Activated CD8-positive, alpha-beta memory T cell treated with anti-CD3 and anti-CD28 coated beads, Interleukin-2, amount 50 U/mL, for 24 hours (primary cell): Measurements from ENCODE around the gene ENPEP.
"Not testable (repeated sequence)": the region's sequence is repeated elsewhere in the genome, so short reads cannot be mapped to it uniquely, and the experiment has no call there.

Source experiments
- DNase-seq: peaks from one replicate; pipeline ENCODE4 v3.0.0-alpha.2; 2020; ENCODE audit errors: extremely low read depth

ENPEP gene

GRCh38 chr4:110475881-110476818 lies at the start of gene ENPEP:
TSS of gene ENPEP (plus strand) at chr4:110476155. CDS start at chr4:110476415, 260 bp downstream.
- DNase-seq: no peak

GRCh38 chr4:110431805-110432204 lies 44.1 kb upstream of the ENPEP start:
- not testable (repeated sequence) for DNase-seq

- not testable (repeated sequence) for DNase-seq
Measured at GRCh38 chr4:110437292-110437691, 38.7 kb upstream of the ENPEP start.

- not testable (repeated sequence) for DNase-seq
Measured at GRCh38 chr4:110439209-110439608, 36.7 kb upstream of the ENPEP start.

- no peak for DNase-seq
Measured at GRCh38 chr4:110442309-110442708, 33.6 kb upstream of the ENPEP start.

- no peak for DNase-seq
Measured at GRCh38 chr4:110442788-110443187, 33.2 kb upstream of the ENPEP start.

- DNase-seq: no peak
Measured at GRCh38 chr4:110449947-110450346, 26.0 kb upstream of the ENPEP start.

GRCh38 chr4:110452546-110452945 lies 23.4 kb upstream of the ENPEP start:
- no peak for DNase-seq

GRCh38 chr4:110454441-110454840 lies 21.5 kb upstream of the ENPEP start:
- no peak for DNase-seq

GRCh38 chr4:110458494-110459266 lies 17.3 kb upstream of the ENPEP start:
- DNase-seq: no peak

- no peak for DNase-seq
Measured at GRCh38 chr4:110460074-110460746, 15.7 kb upstream of the ENPEP start.

- DNase-seq: no peak
Measured at GRCh38 chr4:110467400-110467799, 8.6 kb upstream of the ENPEP start.

- DNase-seq: no peak
Measured at GRCh38 chr4:110472583-110473329, 3.2 kb upstream of the ENPEP start.

GRCh38 chr4:110474481-110474880 lies 1.5 kb upstream of the ENPEP start:
- DNase-seq: no peak

- DNase-seq: not testable (repeated sequence)
Measured at GRCh38 chr4:110475080-110475479, 875 bp upstream of the ENPEP start.

- no peak for DNase-seq
Measured at GRCh38 chr4:110477836-110478235, 1.9 kb downstream of the ENPEP start.

- DNase-seq: no peak
Measured at GRCh38 chr4:110480031-110480549, 4.1 kb downstream of the ENPEP start.

- DNase-seq: no peak
Measured at GRCh38 chr4:110480746-110481271, 4.9 kb downstream of the ENPEP start.

GRCh38 chr4:110483516-110483915 lies 7.6 kb downstream of the ENPEP start:
- DNase-seq: no peak

GRCh38 chr4:110484029-110484428 lies 8.1 kb downstream of the ENPEP start:
- no peak for DNase-seq

- no peak for DNase-seq
Measured at GRCh38 chr4:110484767-110485166, 8.8 kb downstream of the ENPEP start.
